T1000 (cell line): ENCODE measurements around the gene ATP9A.
"Not testable (repeated sequence)": the region's sequence is repeated elsewhere in the genome, so short reads cannot be mapped to it uniquely, and the experiment has no call there.

Experiments used
- DNase-seq: peaks from one replicate; lab custom pipeline; 2025; ENCODE audit warnings: mixed read lengths; lab: John Stamatoyannopoulos, UW

ATP9A gene, protein sequence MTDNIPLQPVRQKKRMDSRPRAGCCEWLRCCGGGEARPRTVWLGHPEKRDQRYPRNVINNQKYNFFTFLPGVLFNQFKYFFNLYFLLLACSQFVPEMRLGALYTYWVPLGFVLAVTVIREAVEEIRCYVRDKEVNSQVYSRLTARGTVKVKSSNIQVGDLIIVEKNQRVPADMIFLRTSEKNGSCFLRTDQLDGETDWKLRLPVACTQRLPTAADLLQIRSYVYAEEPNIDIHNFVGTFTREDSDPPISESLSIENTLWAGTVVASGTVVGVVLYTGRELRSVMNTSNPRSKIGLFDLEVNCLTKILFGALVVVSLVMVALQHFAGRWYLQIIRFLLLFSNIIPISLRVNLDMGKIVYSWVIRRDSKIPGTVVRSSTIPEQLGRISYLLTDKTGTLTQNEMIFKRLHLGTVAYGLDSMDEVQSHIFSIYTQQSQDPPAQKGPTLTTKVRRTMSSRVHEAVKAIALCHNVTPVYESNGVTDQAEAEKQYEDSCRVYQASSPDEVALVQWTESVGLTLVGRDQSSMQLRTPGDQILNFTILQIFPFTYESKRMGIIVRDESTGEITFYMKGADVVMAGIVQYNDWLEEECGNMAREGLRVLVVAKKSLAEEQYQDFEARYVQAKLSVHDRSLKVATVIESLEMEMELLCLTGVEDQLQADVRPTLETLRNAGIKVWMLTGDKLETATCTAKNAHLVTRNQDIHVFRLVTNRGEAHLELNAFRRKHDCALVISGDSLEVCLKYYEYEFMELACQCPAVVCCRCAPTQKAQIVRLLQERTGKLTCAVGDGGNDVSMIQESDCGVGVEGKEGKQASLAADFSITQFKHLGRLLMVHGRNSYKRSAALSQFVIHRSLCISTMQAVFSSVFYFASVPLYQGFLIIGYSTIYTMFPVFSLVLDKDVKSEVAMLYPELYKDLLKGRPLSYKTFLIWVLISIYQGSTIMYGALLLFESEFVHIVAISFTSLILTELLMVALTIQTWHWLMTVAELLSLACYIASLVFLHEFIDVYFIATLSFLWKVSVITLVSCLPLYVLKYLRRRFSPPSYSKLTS

DNA sequence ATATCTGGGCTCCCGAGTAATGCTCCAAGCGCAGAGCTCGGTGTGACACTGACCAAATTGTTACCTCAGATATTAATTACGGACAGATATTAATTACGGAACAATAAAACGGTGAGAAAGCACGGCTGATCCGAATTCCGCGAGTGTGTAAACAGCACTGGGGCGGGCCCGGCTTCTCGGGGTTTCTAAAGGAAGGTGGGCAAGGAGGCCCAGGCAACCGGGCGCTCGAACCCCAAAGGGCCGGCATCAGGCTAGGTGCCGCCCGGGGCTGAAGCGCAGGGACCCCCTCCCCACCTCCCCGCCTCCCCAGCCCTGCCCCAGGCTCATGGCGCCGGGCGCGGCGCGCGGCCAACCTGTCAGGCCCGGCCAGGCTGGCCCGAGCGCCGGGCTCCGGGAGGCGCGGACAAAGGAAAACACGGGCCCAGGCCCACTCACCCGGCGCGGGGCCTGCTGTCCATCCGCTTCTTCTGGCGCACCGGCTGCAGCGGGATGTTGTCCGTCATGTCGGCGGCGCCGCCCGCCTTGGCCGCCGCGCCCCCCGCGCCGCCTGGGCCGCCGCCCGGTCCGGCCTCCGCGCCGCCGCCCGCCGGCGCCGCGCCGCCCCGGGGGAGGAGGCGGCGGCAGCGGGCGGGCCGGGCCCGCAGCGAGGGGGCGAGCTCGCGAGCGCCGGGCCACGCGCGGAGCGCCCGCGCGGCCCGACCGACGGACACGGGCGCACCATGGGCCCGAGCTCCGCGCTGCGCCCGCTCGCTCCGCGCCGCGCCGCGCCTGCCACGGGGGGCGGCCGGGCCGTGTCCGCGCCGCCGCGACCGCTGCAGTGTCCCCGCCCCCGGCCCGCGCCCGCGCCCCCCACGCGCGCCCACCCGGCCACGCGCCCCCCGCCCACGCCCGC is at the start of gene ATP9A:
TSS of gene ATP9A (minus strand) at position 524 of the 892 bp plus-strand sequence. CDS start at position 503, 21 bp downstream.
- DNase-seq: no peak

DNA sequence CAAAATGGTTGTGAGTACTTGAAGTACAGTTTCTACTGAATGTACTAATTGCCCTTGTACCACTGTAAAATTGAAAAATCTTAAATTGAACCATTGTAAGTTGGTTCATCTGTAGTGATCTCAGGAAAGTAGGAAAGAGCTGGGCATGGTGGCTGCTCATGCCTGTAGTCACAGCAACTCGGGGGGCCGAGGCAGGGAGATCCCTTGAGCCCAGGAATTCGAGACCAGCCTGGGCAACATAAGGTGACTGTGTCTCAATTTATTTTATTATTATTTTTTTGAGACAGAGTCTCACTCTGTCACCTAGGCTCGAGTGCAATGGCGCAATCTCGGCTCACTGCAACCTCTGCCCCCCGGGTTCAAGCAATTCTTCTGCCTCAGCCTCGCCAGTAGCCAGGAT is 48.7 kb upstream of the ATP9A start:
- DNase-seq: not testable (repeated sequence)

DNA sequence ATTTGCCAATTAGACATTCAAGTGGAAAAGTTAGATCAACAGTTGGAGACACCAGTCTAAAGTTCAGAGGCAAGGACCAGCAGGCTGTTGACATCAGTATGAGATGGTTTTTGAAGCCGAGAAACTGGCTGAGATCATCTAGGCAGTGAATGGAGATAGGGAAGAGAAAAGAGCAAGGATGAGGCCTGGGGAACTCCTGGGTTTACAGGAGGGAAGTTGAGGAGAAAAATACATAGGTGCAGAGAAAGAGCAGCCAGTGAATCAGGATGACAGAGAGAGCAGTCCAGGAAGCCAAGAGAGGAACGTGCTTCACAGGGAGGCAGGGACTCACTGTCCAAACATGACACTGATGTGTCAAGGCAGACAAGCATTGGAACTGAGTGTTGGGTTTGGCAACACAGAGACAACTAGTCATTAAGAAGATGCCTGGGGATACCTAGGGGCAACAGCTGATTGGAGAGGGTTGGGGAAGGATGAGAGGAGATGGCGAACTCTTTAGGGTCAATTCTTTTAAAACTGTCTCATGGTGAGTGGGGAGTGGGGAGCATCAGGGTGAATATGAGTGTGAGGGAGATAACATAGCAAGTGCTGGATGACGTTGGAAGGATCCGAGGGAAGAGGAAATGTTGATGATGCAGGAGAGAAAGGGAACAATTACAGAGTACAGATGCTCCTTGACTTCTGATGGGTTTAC is 47.3 kb upstream of the ATP9A start:
- DNase-seq: no peak

DNA sequence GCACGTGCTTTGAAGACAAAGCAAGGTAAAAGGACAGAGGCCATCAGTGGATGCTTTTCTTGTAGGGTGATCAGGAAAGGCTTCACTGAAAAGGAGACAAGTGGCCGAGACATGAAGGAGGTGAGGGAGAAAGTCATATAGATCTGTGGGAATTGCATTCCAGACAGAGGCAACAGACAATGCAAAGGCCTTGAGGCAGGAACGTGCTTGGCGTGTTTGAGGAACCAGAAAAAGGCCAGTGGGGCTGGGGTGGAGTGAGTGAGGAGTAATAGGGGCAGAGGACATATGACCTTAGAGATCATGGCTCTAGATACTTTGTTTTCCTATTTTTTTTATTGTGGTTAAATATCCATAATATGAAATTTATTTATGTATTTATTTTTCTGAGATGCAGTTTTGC is 44.7 kb upstream of the ATP9A start:
- DNase-seq: no peak

DNA sequence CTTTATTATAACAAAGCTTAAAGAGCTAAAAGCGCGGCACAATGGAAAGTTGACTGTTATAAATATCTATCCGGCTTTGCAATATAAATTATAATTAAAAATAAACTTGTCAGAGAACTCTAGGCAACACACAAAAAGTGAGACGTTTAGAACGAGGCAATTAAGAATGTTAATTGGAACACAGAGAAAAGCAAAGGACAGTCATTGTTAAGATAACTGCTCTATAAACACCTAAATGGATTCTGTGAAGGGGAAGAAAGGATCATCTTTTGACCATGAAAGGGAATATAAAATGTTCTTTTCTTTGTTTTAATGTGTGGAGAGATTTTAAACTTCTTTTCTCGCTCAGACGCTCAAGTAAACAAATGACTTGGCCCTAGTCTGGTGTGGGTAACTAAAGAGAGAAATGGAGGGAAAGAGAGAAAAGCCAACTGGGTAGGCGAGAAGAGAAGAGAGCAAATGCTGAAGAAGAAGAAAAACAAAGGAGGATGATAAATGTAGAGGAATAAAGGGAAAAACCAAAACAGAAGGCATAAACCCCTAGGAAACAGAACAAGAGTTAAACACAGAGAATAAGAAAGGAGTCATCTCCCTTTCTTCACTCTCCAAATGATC is 43.4 kb upstream of the ATP9A start:
- no peak for DNase-seq

DNA sequence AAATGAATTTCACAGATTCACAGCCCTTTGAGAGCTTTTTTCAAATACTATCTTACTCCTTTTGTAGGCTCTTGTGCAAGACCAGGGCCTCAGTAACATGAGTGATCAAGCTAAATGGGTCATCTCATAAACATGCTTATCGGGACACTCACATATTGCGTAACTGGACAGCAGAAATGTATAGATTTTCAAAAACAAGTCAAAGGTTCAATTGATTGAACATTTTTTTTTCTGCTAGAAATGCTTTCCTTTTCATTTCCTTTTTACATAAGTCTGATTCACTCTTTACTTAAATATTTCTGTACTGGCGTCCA is 42.8 kb upstream of the ATP9A start:
- no peak for DNase-seq

DNA sequence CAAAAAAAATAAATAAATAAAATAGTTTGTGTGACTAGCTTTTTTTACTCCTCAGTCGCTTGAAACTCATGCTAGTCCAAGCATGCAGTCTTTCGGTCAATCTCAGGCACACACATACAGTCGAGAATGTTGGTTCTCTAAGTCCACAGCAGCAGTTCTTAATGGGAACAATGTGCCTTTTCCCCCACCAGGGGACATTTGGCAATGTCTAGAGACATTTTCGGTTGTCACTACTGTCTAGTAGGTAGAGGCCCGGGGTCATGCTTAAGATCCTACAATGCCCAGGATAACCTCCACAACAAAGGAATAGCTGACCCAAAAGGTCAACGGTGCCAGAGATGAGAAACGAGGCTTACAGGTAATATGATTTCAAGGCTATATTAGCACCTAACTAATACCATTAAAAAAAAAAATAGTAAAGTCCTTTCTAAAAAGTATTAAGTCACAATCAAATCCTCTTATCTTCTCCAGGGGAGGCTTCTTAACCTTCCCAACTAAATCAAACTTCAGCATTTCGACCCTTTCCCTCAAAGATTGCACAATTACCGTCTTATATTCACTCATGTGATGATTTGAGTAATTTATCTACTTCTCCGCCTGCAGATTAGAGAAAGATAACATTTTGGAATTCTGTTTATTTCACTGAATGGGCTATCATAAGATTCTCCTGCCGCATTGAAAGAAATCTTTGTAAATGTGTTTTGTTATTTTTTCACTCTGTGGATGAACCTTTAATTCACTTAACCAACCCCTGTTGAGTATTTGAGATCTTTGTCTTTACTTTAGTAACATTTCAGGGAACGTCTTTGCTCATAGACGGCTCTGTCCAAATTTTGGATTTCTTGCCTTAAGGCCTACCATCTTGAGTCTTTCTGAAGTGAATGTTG is 42.2 kb upstream of the ATP9A start:
- DNase-seq: no peak

DNA sequence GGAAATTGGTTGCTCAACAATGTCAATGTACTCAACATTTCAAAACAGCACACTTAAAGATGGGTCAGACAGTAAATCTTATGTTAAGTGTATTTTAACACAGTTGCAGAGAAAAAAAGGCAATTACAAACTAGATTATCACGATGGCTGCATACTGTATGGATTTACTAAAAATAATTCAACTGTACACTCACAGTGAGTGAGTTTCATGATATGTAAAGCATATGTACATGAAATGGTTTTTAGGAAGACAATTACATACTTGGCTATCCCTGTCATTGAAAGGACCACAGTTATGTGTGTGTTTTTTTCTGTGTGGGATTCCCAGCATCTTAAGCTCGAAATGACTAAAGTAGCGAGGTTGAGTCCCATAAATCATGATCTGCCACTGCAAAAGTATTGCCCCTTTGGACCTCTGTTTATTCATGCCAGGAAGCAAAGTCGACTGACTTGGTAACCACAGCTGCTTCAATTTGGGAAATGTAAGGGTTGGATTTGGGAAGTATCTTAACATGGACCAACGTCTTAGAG is 39.6 kb upstream of the ATP9A start:
- DNase-seq: no peak

DNA sequence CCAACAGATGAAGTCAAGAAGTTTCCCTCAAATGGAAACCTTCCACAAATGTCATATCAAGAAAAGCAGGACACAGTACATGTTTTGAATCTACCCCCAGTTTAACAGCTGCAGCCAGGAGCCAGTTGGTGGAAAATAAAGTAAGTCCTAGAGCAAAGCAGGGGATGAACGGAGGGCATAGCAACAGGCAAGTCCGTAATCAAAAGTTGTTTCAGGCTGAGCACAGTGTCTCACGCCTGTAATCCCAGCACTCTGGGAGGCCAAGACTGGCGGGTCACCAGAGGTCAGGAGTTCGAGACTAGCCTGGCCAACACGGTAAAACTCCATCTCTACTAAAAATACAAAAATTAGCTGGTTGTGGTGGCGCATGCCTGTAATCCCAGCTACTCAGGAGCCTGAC is 36.6 kb upstream of the ATP9A start:
- DNase-seq: no peak

DNA sequence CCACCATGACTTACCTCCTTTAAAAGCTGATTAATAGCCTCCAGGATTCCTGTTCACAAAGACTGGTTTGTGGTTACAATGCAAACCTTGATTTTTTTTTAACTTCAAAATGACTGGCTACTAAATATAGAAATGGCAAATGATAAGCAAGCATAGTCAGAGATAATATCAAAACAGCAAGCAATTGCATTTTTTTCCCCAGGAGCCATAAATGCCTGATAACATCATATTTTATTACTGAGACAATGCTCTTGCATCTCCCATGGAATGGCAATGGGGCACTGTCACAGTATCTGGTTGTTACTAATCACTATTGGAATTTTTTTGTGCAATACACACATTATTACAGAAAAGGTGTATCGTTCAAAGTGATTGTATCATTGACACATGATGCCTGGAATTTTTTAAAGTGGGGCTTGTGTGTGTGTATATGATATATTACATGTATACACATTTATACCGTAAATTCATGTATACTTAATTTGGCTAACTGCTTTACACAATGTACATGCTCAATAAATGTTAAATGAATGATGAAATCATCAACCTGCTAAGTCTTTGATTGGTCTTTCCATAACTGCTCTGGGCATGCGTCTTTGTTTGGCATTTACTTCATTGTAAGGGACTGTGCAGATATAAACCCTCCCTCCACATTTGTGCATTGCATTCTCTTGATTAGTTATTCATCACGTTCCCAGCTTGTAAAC is 35.1 kb upstream of the ATP9A start:
- DNase-seq: no peak

DNA sequence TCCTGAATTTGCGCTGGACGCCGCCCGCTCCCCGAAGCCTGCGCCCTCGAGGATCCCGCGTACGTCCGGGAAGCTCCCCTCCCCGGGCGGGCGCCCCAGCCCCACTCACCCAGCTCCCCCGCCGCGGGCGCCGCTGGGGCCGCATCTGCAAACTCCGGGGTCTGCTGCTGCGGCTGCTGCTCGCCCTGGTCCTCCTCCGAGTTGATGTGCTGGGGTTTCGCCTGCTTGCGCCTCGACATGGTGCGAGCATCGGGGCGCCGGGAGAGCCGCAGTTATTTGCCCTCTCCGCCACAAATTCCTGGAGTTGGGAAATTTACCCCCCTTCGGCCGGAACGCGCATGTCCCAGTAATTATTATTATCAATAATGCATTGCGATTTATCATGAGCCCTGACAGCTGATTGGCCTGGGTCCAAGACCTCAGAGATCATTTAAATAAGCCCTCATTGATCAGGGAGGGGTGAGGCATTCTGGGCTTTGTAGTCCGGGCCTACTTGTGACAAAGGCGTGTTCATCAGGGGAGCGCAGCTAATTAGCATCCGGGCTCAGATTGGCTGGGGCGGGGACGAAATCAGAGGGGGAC is 34.1 kb upstream of the ATP9A start, which contains the start of gene SALL4:
TSS of gene SALL4 (minus strand) at position 352 of the 582 bp plus-strand sequence. CDS start at position 239, 113 bp downstream.
- no peak for DNase-seq

DNA sequence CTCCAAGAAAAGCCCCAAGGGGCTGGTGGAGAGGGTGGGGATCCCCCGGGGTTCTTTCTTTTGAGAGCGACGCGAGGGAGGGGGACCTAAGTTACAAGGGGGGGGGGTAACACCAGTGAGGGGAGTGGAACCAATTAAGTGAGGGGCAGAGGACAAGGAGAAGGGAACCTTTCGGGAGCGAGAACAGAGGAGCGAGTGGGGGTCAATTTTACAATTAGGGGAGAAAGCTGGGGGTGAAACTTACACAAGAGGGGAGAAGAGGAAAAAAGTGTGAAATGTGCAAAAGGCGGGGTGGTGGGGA is 33.6 kb upstream of the ATP9A start:
- DNase-seq: no peak

DNA sequence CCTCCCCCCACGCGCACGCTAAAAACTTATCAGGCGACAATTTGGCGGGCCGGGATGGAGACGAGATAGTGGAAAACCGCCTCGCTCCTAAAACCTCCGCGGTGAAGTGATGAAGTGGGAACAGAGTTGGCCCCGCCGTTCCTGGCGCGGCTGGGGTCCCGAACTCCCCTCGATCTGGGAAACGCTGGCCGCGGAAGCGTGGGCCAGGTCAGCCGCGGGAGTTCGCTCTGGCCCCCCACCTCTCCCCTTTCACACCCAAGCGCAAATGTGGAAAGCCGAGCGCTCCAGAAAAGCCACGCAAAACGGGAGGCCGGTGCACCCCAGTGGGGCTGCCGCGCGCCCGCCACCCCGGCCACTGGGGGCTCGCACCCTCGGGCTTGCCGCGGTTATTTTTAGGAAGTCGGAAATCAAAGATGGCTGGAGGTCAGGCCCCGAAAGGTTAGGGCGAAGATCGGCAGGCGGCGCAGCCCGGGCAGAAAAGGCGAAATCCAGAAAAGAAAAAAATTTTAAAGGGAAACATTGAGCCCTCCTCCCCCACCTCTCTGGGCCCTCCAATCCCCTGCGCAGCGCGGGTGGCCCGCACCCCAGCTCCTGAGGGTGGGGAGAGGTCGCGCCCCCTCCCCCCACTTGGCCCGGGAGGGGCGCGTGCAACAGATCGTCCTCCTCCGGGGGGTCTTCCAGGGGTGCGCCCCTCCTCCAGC is 33.1 kb upstream of the ATP9A start:
- no peak for DNase-seq

DNA sequence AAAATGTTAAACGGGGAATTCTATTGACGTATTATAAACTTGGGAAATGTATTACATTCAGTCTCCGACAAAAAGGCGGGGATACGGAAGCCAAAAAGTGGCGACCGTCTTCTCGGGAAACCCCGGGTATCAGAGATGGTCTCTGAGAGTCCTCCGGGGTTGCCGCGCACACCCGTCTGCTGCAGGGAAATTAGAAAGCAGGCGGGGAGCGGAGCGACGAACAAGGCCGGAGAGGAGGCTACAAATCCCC is 32.6 kb upstream of the ATP9A start:
- DNase-seq: no peak

DNA sequence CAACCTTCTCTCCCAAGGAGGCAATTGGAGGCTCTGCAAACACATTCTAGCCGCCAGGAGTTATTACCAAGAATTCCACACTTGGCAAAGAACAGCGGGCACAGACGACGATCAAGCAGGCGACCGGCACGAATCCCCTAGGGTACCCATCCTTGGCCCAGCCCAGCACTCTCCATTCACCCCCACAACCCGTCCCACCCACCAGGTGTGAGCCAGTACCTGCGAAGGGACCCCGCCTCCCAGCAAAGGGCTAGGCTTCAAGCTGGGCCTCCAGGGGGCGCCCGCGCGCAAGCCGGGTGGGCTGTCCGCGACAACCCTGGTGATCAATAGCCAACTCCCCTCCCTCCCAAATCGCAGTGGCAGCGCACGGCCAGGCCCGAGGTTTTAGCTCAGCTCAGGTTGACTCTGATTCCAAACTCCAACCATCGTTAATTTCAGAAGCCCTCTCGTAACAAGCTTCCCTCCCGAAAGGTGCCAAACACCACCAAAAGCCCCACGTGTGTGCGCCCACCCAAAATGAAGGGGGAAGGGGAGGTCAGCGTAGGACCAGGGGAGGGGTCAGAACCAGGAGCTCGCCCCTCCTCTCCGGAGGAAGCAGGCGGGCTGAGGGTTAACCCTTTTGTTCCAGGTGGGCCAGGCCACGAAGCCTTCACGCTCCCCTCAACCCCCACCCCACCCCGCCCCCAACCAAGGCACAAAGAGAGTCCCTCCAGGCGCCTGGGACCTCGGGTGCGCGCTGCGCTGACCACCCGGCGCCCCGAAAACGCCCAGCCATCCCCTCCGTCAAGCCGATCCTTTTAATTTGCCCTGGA is 32.1 kb upstream of the ATP9A start:
- DNase-seq: peak; percentile 33

DNA sequence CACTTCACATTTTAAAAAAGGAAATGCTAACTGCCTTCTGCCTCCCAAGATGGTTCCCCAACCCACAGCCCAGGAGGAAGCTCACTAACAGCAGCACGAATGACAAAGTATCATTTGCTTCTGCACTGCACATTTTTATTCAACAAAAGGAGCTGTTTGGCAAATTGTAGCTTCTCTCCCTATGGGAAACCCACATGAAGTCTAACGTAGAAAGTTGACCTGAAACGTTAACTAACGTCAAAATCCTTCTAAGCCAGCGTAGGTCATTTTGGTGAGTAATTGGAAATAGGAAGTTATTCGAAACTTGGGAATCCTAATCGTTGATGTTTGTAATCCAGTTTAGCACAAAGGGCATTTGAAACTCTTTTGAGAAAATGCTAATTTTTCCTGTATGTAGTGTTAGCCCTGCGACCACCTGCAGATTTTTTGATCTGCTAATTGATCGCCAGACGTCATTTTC is 31.2 kb upstream of the ATP9A start:
- no peak for DNase-seq

DNA sequence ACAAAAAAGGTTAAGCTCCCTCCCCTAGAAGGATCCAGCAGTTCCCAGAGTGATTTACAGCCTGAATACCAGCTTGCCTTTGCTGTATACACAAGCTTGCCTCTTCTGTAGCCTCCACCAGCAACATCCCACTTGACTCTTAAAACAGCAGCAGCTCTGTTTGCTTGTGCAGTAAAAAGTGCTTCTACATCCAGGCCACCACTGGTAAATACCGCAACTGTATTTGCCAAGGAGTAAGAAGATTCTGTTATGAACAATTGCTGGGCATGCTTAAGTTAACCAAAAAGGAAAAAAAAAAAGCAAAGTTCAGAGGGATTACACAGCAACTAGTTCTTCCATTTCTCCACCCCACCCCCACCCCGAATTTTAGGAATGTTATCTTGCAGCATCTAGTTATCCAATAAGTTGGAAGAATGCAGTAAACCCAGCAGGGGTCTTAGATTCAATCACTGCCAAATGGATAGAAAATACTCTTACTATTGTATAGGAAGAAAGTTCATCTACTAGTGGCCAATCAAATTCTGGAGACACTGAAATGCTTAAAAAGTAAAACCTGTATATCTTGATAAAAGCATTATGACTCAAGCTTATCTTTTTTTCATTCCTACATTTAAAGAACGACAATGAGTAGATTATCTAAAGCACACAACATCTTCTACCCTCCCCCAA is 29.3 kb upstream of the ATP9A start:
- DNase-seq: no peak
